NCI-H128 (cell line): ENCODE measurements around the gene DHRS13.
"Not testable (repeated sequence)": the region's sequence is repeated elsewhere in the genome, so short reads cannot be mapped to it uniquely, and the experiment has no call there.

Experiments
- DNase-seq: peaks from one replicate; lab custom pipeline; 2025; ENCODE audit not compliant: unreplicated experiment; lab: John Stamatoyannopoulos, UW

The DHRS13 gene

GRCh38 chr17:28935744-28936460 lies 33.0 kb upstream of the DHRS13 start:
- no peak for DNase-seq

- not testable (repeated sequence) for DNase-seq
Observed at GRCh38 chr17:28934508-28934907, 31.6 kb upstream of the DHRS13 start.

- no peak for DNase-seq
Observed at GRCh38 chr17:28929787-28930186, 26.9 kb upstream of the DHRS13 start.

GRCh38 chr17:28928061-28928460 lies 25.2 kb upstream of the DHRS13 start:
- no peak for DNase-seq

- no peak for DNase-seq
Observed at GRCh38 chr17:28926786-28927185, 23.9 kb upstream of the DHRS13 start.

GRCh38 chr17:28926366-28926765 lies 23.5 kb upstream of the DHRS13 start:
- no peak for DNase-seq

- DNase-seq: no peak
Observed at GRCh38 chr17:28925912-28926365, 23.1 kb upstream of the DHRS13 start.

- DNase-seq: no peak
Observed at GRCh38 chr17:28920201-28920600, 17.3 kb upstream of the DHRS13 start.

- DNase-seq: no peak
Observed at GRCh38 chr17:28918295-28918694, 15.4 kb upstream of the DHRS13 start.

GRCh38 chr17:28917465-28917864 lies 14.6 kb upstream of the DHRS13 start:
- DNase-seq: no peak

GRCh38 chr17:28917029-28917428 lies 14.2 kb upstream of the DHRS13 start:
- DNase-seq: no peak

- DNase-seq: no peak
Observed at GRCh38 chr17:28916302-28916934, 13.5 kb upstream of the DHRS13 start.

- DNase-seq: no peak
Observed at GRCh38 chr17:28912938-28913333, 10.1 kb upstream of the DHRS13 start.

GRCh38 chr17:28912281-28912937 lies 9.5 kb upstream of the DHRS13 start:
- no peak for DNase-seq

- no peak for DNase-seq
Observed at GRCh38 chr17:28911411-28912045, 8.6 kb upstream of the DHRS13 start.

- no peak for DNase-seq
Observed at GRCh38 chr17:28910534-28910933, 7.7 kb upstream of the DHRS13 start.

- no peak for DNase-seq
Observed at GRCh38 chr17:28908640-28909167, 5.8 kb upstream of the DHRS13 start.

GRCh38 chr17:28907709-28908475 lies 5.0 kb upstream of the DHRS13 start:
- no peak for DNase-seq

- DNase-seq: no peak
Observed at GRCh38 chr17:28906706-28907438, 4.0 kb upstream of the DHRS13 start.

- no peak for DNase-seq
Observed at GRCh38 chr17:28906276-28906675, 3.4 kb upstream of the DHRS13 start.
